ENCODE data around the gene ENPP1. TPM values are rescaled to one million over a fixed set of nuclear protein-coding genes. Genes with fewer than 3 reads are reported as not detected.

The ENPP1 gene
- total RNA-seq, 4 donors from 2014 or later, result 10.0 to 54.7 (median 12.6) TPM

- H3K27ac ChIP-seq, result no peak overlapping the region
- no peaks in the 10 kb centered on the region for H3K36me3 ChIP-seq
- ATAC-seq, result no peak
- 94 to 95% methylated on average over 3 to 5 of the region's 5 CpGs for WGBS, 2 donors (ENCODE audit: low coverage in 1 of 2)
- H3K4me1 ChIP-seq, result peaks cover 0 to 6% (median 0%) of the 10 kb centered on the region in 3 donors
- no peak overlapping the region for H3K4me3 ChIP-seq
- TF ChIP-seq EP300 (IDR thresholded peaks at IDR 0.05) (no peak), POLR2A (IDR thresholded peaks at IDR 0.05) (no peak), POLR2AphosphoS5 (IDR thresholded peaks at IDR 0.05) (no peak), CTCF (IDR thresholded peaks at IDR 0.05) (no peak)
- H3K27me3 ChIP-seq, result no peaks in the 10 kb centered on the region
- H3K9me3 ChIP-seq, result no peaks in the 10 kb centered on the region
Observed at GRCh38 chr6:131840936-131841583, 33.2 kb downstream of the ENPP1 start.

DNA sequence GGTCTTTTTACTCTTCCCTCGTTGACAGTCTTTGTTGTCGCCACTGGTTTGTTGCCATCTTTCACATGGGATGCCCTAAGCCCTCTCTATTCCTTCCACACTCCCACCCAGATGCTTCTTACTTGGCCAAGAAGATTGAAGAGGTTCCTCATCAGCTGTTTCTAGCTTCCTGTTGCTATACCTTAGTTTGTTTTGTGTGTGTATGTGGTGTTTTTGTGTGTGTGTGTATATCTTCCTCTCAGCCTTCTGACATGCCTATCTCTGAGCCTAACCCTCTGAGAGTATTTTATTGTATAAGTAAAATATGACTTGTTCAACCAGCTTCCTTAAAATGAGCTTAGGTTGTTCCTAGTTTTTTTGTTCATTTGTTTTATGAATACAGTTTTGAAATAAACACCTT lies 35.9 kb downstream of the ENPP1 start:
- no peaks in the 10 kb centered on the region for H3K36me3 ChIP-seq
- H3K4me3 ChIP-seq, result no peak overlapping the region
- H3K27ac ChIP-seq, result no peak overlapping the region
- TF ChIP-seq POLR2A (IDR thresholded peaks at IDR 0.05) (no peak), EP300 (IDR thresholded peaks at IDR 0.05) (no peak), POLR2AphosphoS5 (IDR thresholded peaks at IDR 0.05) (no peak), CTCF (IDR thresholded peaks at IDR 0.05) (no peak)
- no peaks in the 10 kb centered on the region for H3K27me3 ChIP-seq
- ATAC-seq, result no peak
- H3K9me3 ChIP-seq, result no peaks in the 10 kb centered on the region
- WGBS, 2 donors (ENCODE audit: low coverage in 1 of 2), result 94 to 100% methylated on average over 2 of the region's 2 CpGs
- H3K4me1 ChIP-seq, result no peaks in the 10 kb centered on the region

- WGBS, 2 donors (ENCODE audit: low coverage in 1 of 2), result 78 to 89% methylated on average over 3 of the region's 3 CpGs
- no peak for ATAC-seq
- Histone ChIP-seq H3K27me3 (no peaks in the 10 kb centered on the region), H3K9me3 (no peaks in the 10 kb centered on the region), H3K36me3 (no peaks in the 10 kb centered on the region), H3K4me1 (no peaks in the 10 kb centered on the region), H3K27ac (no peak overlapping the region), H3K4me3 (no peak overlapping the region)
- TF ChIP-seq POLR2A (IDR thresholded peaks at IDR 0.05), result no peak
- peak; percentile 60 for TF ChIP-seq POLR2AphosphoS5 (IDR thresholded peaks at IDR 0.05)
Observed at GRCh38 chr6:131844243-131844841, 36.5 kb downstream of the ENPP1 start.

DNA sequence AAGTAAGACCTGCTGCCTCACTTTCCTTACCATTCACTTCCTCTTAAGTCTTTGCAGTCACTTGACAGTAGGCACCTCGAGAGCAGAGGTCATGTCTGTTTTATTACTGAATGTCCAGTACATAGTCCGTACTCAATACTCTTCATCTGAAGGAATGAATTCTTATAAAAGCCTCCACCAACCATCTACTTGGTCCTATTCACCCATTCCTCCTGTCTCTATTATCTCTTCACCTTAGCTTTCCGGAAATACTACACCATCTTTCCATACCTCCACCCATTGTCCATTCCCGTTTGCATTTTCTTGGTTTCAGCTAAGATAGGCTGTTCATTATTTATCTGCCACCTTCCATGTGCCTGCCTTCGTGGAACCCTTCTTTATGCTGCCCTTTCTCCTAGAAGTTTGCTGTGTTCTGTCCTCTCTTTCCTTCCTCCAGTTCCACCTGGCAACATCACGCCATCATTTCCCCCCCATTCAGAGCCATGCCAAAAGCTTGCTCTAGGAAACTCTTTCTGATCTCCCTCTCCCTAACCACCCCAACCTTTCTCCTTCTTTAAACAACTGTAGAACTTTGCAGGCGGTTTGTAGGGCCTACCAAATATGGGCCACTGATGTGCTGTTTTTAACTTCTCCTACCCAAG lies 38.3 kb downstream of the ENPP1 start:
- 81 to 83% methylated on average over 7 of the region's 7 CpGs for WGBS, 2 donors (ENCODE audit: low coverage in 1 of 2)
- TF ChIP-seq CTCF (IDR thresholded peaks at IDR 0.05) (no peak), POLR2A (IDR thresholded peaks at IDR 0.05) (no peak), EP300 (IDR thresholded peaks at IDR 0.05) (no peak), POLR2AphosphoS5 (IDR thresholded peaks at IDR 0.05) (no peak)
- peaks cover 0 to 9% of the 10 kb centered on the region in 2 donors for H3K36me3 ChIP-seq
- no peaks in the 10 kb centered on the region for H3K27me3 ChIP-seq
- H3K27ac ChIP-seq, result no peak overlapping the region
- H3K4me1 ChIP-seq, result no peaks in the 10 kb centered on the region
- H3K4me3 ChIP-seq, result no peak overlapping the region
- no peak for ATAC-seq
- H3K9me3 ChIP-seq, result no peaks in the 10 kb centered on the region

GRCh38 chr6:131846905-131847304 lies 39.1 kb downstream of the ENPP1 start:
- Histone ChIP-seq H3K4me3 (no peak overlapping the region), H3K27ac (no peak overlapping the region), H3K36me3 (peaks cover 0 to 17% of the 10 kb centered on the region in 2 donors), H3K27me3 (no peaks in the 10 kb centered on the region), H3K4me1 (no peaks in the 10 kb centered on the region), H3K9me3 (no peaks in the 10 kb centered on the region)
- TF ChIP-seq POLR2AphosphoS5 (IDR thresholded peaks at IDR 0.05) (no peak), CTCF (IDR thresholded peaks at IDR 0.05) (no peak), EP300 (IDR thresholded peaks at IDR 0.05) (no peak), POLR2A (IDR thresholded peaks at IDR 0.05) (no peak)
- ATAC-seq, result no peak
- 84 to 90% methylated on average over 2 of the region's 2 CpGs for WGBS, 2 donors (ENCODE audit: low coverage in 1 of 2)

Data from gastroesophageal sphincter (tissue), 4 donors.